ENCODE data around the gene ARHGEF12.

Gene ARHGEF12

DNA sequence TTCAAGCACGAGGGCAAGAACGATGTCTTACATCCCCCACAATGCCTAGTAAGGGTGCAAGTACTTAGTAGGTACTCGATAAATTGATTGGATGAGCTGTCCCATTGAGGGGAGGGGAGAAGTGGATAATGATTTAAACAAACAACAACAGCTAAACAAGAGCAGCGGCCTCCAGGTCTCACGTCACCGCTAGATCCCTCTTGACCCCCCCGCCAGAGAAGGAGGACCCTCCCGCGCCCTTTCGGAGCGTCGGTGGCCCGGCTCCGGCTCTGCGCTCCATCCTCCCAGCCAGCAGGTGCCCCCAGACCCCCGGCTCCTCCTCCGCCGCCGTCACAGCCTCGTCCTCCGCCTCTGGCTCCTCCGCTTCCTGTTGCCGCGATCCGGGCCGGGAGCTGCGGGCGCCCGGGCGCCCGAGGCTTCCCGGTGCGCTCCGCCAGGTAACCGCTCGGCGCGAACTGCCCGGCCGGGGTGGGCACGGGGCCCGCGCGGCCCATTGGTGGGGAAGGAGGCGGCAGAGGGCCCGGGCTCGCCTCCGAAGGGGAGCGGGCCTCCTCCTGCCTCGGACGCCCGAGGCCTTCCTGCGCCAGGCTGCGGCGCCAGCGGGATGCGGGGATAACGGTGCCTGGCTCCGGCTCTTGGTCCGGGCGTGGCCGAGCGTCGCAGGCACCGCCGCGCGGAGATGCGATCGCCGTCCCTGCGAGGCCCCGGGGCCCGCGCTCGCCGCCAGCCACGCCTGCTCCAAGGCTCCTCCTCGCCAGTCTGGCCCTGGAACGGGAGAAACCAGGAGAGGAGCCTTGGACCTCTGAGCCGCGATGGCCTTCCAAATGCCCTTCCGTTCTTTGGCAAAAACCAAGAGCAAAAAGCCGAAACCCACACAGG, 11.0 kb upstream of the ARHGEF12 start, which contains the start of gene TLCD5:
Gene TLCD5, plus strand, starts transcription at position 368 of the 879 bp plus-strand sequence. CDS start 2,143 bp downstream, outside the sequence.
- H3K4me3 ChIP-seq (ENCODE audit: low read length): peak within 1 kb of the TSS; percentile 86
- H3K36me3 ChIP-seq (ENCODE audit: insufficient read depth, low read depth, low read length): peaks cover 7% of the 10 kb centered on the region
- H3K27ac ChIP-seq (ENCODE audit: low read length): peak within 1 kb of the TSS; percentile 13
- peak within 1 kb of the TSS; percentile 88; the same call in 1 of the 2 replicates for H3K9ac ChIP-seq (ENCODE audit: low read depth, low read length)
- peaks cover 17% of the 10 kb centered on the region; the same call in 1 of the 2 replicates for H3K27me3 ChIP-seq (ENCODE audit: insufficient read depth, low read length)
- peaks cover 7% of the 10 kb centered on the region; the same call in 1 of the 2 replicates for H3K4me1 ChIP-seq (ENCODE audit: insufficient read depth, low read length)
- H3K9me3 ChIP-seq (ENCODE audit: insufficient read depth, low read depth, low read length): no peaks in the 10 kb centered on the region

DNA sequence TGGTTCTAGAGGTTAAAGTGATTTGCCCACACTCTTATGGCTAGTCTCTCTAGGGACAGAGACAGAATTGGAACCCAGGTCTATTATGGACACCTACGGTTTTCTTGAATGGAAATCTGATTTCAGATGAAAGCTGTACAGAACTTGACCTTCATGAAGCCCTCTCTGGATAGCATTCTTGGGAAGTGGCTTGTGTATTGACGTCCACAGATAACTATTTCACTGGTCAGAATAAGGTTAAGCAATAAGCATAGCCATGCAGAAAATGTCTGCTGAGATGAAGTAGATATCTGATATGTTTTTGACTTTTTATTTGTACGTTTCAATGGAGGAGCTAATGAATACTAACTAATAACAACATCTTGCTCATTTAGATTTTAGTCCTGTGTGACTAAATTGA, 10.0 kb upstream of the ARHGEF12 start:
- Histone ChIP-seq H3K36me3 (ENCODE audit: insufficient read depth, low read depth, low read length) (peaks cover 15% of the 10 kb centered on the region), H3K27ac (ENCODE audit: low read length) (no peak overlapping the region), H3K4me3 (ENCODE audit: low read length) (peak overlapping the region; percentile 86), H3K9ac (ENCODE audit: low read depth, low read length) (peak overlapping the region; percentile 88; the same call in 1 of the 2 replicates), H3K27me3 (ENCODE audit: insufficient read depth, low read length) (peaks cover 17% of the 10 kb centered on the region; the same call in 1 of the 2 replicates), H3K9me3 (ENCODE audit: insufficient read depth, low read depth, low read length) (no peaks in the 10 kb centered on the region), H3K4me1 (ENCODE audit: insufficient read depth, low read length) (peaks cover 7% of the 10 kb centered on the region; the same call in 1 of the 2 replicates)

DNA sequence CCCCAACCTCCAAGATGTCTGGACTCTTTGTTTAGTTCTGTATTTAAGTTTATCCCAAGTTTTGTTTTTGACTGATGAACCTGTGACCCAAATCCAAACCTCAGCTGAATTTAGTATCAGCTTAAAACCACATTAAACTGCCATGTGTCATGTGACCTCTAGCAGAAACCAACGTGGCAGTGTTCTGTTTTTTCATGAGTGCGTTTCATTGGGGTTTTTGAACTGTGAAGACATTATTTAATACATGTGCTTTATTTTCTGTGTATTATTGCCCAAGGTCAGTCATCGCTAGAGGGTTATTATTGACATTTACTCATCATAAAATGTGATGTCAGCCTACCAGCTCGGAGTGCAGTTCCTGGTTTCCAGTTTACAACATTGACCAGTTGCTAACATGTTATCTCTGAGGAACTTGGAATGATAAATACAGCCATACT, 9.3 kb upstream of the ARHGEF12 start:
- H3K9ac ChIP-seq (ENCODE audit: low read depth, low read length): no peak overlapping the region
- H3K4me3 ChIP-seq (ENCODE audit: low read length): no peak overlapping the region
- peaks cover 22% of the 10 kb centered on the region for H3K36me3 ChIP-seq (ENCODE audit: insufficient read depth, low read depth, low read length)
- H3K9me3 ChIP-seq (ENCODE audit: insufficient read depth, low read depth, low read length): no peaks in the 10 kb centered on the region
- no peak overlapping the region for H3K27ac ChIP-seq (ENCODE audit: low read length)
- peaks cover 17% of the 10 kb centered on the region; the same call in 1 of the 2 replicates for H3K27me3 ChIP-seq (ENCODE audit: insufficient read depth, low read length)
- peaks cover 7% of the 10 kb centered on the region; the same call in 1 of the 2 replicates for H3K4me1 ChIP-seq (ENCODE audit: insufficient read depth, low read length)

DNA sequence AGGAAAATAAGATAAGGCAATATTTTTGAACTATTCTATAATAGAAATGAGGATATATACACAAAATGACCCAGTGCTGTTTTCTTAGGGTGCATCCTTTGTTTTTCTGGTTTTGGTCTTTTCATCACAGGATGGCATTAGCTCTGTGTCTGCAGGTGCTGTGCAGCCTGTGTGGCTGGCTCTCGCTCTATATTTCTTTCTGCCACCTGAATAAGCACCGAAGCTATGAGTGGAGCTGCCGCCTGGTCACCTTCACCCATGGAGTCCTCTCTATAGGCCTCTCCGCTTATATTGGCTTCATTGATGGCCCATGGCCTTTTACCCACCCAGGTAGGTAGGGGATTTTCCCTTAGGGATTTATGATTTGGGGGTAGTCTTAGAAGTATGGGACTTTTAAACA, 8.9 kb upstream of the ARHGEF12 start:
- Histone ChIP-seq H3K9ac (ENCODE audit: low read depth, low read length) (no peak overlapping the region), H3K27ac (ENCODE audit: low read length) (no peak overlapping the region), H3K27me3 (ENCODE audit: insufficient read depth, low read length) (peaks cover 17% of the 10 kb centered on the region; the same call in 1 of the 2 replicates), H3K36me3 (ENCODE audit: insufficient read depth, low read depth, low read length) (peaks cover 23% of the 10 kb centered on the region), H3K4me3 (ENCODE audit: low read length) (no peak overlapping the region), H3K9me3 (ENCODE audit: insufficient read depth, low read depth, low read length) (no peaks in the 10 kb centered on the region), H3K4me1 (ENCODE audit: insufficient read depth, low read length) (peaks cover 7% of the 10 kb centered on the region; the same call in 1 of the 2 replicates)

DNA sequence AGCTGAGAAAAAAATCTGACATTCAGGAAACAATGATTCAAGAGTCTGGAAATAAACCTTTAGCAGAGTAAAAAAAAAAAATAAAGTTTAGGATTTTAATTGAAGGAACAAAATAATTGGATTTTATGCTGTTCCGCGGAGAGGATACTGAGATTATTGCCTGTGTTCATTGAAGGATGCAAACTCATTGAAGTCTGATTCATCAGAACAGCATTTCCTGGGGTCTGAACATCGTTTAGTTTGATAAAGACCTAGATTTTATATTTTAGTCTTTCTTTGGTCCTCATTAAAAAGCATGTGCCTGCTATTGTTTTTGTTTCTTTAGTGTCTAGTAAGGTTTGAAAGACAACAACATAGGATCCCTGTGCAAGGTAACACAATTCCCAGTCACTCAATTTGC, 6.7 kb upstream of the ARHGEF12 start:
- Histone ChIP-seq H3K4me1 (ENCODE audit: insufficient read depth, low read length) (peaks cover 7% of the 10 kb centered on the region; the same call in 1 of the 2 replicates), H3K9me3 (ENCODE audit: insufficient read depth, low read depth, low read length) (no peaks in the 10 kb centered on the region), H3K27ac (ENCODE audit: low read length) (no peak overlapping the region), H3K36me3 (ENCODE audit: insufficient read depth, low read depth, low read length) (peaks cover 23% of the 10 kb centered on the region), H3K4me3 (ENCODE audit: low read length) (no peak overlapping the region), H3K27me3 (ENCODE audit: insufficient read depth, low read length) (peaks cover 7% of the 10 kb centered on the region; the same call in 1 of the 2 replicates), H3K9ac (ENCODE audit: low read depth, low read length) (no peak overlapping the region)

DNA sequence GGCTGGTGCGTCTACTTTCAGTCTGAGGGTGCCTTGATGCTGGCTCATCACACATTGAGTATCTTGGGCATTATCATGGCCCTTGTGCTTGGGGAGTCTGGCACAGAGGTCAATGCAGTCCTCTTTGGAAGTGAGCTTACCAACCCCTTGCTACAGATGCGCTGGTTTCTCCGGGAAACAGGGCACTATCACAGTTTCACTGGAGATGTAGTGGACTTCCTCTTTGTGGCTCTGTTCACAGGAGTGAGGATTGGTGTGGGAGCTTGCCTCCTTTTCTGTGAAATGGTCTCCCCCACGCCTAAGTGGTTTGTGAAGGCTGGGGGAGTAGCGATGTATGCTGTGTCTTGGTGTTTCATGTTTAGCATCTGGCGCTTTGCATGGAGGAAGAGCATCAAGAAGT, 6.2 kb upstream of the ARHGEF12 start:
- Histone ChIP-seq H3K36me3 (ENCODE audit: insufficient read depth, low read depth, low read length) (peaks cover 23% of the 10 kb centered on the region), H3K9ac (ENCODE audit: low read depth, low read length) (no peak overlapping the region), H3K4me1 (ENCODE audit: insufficient read depth, low read length) (peaks cover 7% of the 10 kb centered on the region; the same call in 1 of the 2 replicates), H3K9me3 (ENCODE audit: insufficient read depth, low read depth, low read length) (no peaks in the 10 kb centered on the region), H3K4me3 (ENCODE audit: low read length) (no peak overlapping the region), H3K27ac (ENCODE audit: low read length) (no peak overlapping the region), H3K27me3 (ENCODE audit: insufficient read depth, low read length) (peaks cover 7% of the 10 kb centered on the region; the same call in 1 of the 2 replicates)

DNA sequence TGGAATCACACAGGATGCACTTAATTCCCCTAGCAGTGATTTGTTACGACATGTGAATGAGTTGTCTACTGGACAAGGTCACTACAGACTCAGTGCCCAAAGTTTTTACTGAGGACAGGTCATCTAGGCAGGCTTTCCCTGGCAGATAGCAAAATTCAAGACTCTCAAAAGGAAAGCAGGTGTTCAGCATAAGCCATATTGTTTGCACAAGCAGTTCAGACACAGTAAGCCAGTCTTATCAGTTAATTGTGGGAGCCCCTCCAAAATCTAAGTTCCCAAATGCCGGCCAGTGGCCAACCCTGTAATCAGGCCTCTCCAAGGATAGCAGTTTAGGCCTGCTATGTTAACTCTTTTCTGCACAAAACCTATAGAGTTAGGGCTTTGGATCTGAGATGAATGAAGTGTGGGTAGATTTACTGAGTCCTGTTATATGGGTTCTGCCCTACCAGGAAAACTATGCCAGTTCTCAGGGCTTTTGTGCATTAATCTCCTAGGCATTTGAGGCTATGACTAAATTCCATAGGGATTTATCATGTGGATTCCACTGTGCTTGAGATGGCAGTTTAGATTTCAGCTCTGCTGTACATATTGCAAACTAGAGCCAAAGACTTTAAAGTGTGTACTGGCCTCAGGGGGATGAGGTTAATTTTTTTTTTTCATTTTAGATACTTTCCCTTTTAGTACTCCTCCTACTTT, 4.8 kb upstream of the ARHGEF12 start:
- H3K4me1 ChIP-seq (ENCODE audit: insufficient read depth, low read length): no peaks in the 10 kb centered on the region; the same call in 1 of the 2 replicates
- H3K4me3 ChIP-seq (ENCODE audit: low read length): no peak overlapping the region
- no peak overlapping the region for H3K9ac ChIP-seq (ENCODE audit: low read depth, low read length)
- peaks cover 23% of the 10 kb centered on the region for H3K36me3 ChIP-seq (ENCODE audit: insufficient read depth, low read depth, low read length)
- no peaks in the 10 kb centered on the region for H3K9me3 ChIP-seq (ENCODE audit: insufficient read depth, low read depth, low read length)
- H3K27me3 ChIP-seq (ENCODE audit: insufficient read depth, low read length): no peaks in the 10 kb centered on the region; the same call in 1 of the 2 replicates
- no peak overlapping the region for H3K27ac ChIP-seq (ENCODE audit: low read length)

DNA sequence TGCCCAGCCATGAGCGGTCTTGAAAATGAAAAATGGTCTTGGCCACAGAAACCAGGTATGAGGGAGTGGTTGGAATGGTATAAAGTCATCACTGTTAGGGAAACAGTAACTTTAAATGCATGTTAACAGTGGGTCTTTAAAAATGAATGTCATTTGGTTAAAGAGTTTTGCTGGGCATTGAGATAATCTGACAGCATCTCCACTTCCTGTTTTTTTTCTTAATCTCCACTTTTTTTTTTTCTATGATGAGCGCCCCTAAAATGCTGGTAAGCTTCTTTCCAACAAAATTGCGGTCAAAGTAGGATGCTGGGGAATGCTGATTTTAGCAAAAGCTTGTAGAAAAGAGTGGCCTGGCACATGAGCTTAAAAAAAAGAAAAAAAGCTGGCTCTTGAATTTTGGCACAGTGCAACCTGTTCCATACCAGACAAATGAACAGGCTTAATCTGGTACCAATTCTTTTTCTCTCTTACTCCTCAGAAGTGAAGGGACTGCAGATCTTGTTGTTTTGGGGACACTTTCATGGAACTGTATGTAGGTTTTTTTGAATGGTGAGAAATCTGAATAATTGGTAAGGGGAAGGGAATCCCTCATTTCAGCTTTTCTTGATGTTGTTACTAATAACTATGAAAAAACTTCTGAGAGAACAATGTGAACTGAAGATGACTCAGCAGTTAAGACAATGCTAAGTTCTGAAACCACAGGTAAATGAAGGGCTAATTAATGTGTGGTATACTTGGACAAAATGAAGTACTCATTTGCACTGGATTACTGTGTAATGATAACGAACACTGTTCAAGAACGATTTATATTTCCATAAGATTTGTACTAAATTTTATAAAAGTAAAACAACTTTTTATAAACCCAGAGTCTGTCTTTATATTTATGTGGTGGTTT, 3.1 kb upstream of the ARHGEF12 start:
- Histone ChIP-seq H3K27ac (ENCODE audit: low read length) (no peak overlapping the region), H3K4me1 (ENCODE audit: insufficient read depth, low read length) (peaks cover 2% of the 10 kb centered on the region; the same call in 1 of the 2 replicates), H3K9me3 (ENCODE audit: insufficient read depth, low read depth, low read length) (no peaks in the 10 kb centered on the region), H3K36me3 (ENCODE audit: insufficient read depth, low read depth, low read length) (peaks cover 23% of the 10 kb centered on the region), H3K9ac (ENCODE audit: low read depth, low read length) (no peak overlapping the region), H3K27me3 (ENCODE audit: insufficient read depth, low read length) (no peaks in the 10 kb centered on the region), H3K4me3 (ENCODE audit: low read length) (no peak overlapping the region)

DNA sequence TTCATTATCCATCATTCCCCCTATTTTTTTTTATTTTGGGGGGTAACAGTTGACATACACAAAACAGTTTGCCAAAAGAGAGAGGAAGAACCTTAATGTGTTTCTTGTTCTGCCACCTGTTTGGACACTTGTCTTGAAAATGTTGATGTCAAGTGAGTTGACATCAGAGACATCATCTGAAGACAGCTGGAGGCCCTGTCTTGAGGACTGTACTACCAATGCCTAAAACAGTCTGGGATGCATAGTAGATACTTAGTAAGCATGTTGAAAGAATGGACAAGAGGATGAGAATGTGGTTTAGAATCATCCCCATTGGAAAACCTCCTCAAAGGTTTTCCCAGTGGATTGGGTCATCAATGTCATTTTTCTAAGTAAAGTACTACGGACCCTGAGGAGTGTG, 2.4 kb upstream of the ARHGEF12 start:
- H3K4me3 ChIP-seq (ENCODE audit: low read length): no peak overlapping the region
- H3K4me1 ChIP-seq (ENCODE audit: insufficient read depth, low read length): peaks cover 8% of the 10 kb centered on the region
- H3K27ac ChIP-seq (ENCODE audit: low read length): no peak overlapping the region
- H3K36me3 ChIP-seq (ENCODE audit: insufficient read depth, low read depth, low read length): peaks cover 23% of the 10 kb centered on the region
- no peaks in the 10 kb centered on the region for H3K9me3 ChIP-seq (ENCODE audit: insufficient read depth, low read depth, low read length)
- no peak overlapping the region for H3K9ac ChIP-seq (ENCODE audit: low read depth, low read length)
- H3K27me3 ChIP-seq (ENCODE audit: insufficient read depth, low read length): no peaks in the 10 kb centered on the region

DNA sequence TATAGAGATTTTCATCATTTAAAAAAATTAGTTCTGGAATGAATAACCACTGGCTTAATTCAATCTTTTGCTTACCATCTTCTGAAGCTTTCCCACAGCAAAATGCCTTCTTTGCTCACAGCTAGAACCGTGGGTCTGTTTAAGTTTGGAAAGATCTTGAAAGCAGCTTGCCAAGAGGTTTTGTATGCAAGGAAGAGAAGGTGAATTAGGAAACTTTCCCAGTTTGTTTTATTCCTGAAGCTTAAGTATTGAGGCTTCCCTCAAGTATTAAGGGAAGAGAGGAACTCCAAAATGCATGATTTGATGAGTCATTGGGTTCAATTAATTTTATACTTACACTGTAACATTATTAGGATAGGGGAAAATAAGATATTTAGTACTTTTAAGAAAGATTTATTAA, 1.9 kb upstream of the ARHGEF12 start:
- no peak overlapping the region for H3K27ac ChIP-seq (ENCODE audit: low read length)
- H3K4me3 ChIP-seq (ENCODE audit: low read length): no peak overlapping the region
- H3K9me3 ChIP-seq (ENCODE audit: insufficient read depth, low read depth, low read length): no peaks in the 10 kb centered on the region
- H3K4me1 ChIP-seq (ENCODE audit: insufficient read depth, low read length): peaks cover 8% of the 10 kb centered on the region
- no peaks in the 10 kb centered on the region for H3K27me3 ChIP-seq (ENCODE audit: insufficient read depth, low read length)
- H3K9ac ChIP-seq (ENCODE audit: low read depth, low read length): no peak overlapping the region
- H3K36me3 ChIP-seq (ENCODE audit: insufficient read depth, low read depth, low read length): peaks cover 23% of the 10 kb centered on the region

All from iPS-20b (cell line).